LNCaP clone FGC (cell line): ENCODE results near the gene CCDC107.

Experiments
- DNase-seq: peaks from one replicate; pipeline ENCODE4 v3.0.0-alpha.2; 2011; ENCODE audit warnings: low read depth
- H3K4me3 ChIP-seq: 2 replicates; pipeline ENCODE4 v1.5.1; 2011; ENCODE audit warnings: mild to moderate bottlenecking, low read depth, low read length, control low read depth
- TF ChIP-seq, protein P1 (sequence below): IDR thresholded peaks from 2 replicates; pipeline ENCODE4 v1.5.1; 2012; ENCODE audit warnings: mild to moderate bottlenecking; ENCODE audit not compliant: control insufficient read depth, insufficient read depth; ENCODE audit errors: extremely low read depth

CCDC107 gene

DNA sequence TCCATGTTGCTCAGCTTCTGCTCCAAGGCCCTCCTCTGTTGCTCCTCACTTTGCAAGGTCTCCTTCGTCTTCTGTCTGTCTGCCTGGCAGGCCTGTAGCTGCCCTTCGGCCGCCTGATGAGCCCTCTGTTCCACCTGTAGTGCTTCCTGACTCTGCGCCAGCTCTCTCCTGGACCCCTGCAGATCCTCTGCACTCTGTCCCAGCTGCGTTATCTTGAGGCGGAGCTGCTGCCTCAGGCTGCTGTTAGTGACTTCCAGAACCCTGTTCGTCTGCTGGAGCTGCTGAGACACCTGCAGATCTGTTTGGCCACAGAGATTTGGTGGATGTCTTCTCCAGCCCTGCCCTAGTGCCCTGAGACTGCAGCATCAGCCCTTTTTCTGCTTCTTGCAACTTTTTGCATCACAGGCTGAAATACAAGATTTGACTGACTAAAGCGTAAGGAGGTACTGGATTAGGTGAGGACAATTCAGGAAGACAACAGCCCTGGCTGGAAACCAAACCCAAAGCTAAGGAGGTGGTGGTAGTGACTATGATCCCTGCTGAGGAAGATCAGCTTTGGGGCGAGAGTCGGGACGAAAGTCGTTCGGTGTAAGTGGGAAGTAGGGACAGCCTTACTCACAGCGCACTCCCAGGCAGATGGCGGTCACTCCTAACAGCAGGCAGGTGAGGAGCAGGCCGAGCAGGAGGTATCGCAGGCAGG, 42.0 kb upstream of the CCDC107 start:
- DNase-seq, result no peak

DNA sequence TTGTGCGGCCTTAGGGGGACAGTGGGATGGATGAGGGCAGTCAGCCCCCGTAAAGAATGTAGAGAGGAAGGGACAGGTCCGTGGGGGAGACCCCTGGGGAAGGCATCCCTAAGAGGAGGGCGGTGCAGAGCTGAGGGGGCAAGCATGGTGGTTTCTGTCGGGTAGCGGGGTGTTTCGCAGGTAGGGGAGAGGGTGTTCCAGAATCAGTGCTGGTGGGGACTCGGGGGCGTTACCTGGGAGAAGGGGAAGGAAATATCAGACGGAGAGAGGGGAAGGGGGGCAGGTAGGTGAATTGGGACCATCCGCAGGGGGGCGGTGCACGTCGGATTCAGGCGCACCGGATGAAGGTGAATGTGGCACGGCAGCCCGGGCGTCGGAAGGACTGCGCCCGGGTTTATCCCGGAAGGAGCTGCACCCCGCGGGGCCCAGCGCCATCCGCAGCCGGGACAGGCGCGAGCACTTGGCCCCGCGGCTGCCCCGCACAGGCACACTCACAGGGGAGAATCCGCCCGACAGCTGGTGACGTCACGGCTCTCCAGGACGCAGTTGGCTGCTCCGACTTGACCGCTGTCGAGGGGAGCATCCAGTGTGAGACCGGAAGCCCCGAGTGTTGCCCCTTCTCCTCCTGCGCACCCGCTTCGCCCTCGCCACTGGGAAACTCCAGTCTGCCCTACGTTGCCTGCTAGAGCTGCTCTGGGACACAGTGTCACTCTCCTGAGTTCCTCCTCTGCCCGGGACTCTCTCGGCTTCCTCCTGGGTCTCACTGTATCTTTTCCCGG, 41.2 kb upstream of the CCDC107 start:
- TF ChIP-seq, protein P1, sequence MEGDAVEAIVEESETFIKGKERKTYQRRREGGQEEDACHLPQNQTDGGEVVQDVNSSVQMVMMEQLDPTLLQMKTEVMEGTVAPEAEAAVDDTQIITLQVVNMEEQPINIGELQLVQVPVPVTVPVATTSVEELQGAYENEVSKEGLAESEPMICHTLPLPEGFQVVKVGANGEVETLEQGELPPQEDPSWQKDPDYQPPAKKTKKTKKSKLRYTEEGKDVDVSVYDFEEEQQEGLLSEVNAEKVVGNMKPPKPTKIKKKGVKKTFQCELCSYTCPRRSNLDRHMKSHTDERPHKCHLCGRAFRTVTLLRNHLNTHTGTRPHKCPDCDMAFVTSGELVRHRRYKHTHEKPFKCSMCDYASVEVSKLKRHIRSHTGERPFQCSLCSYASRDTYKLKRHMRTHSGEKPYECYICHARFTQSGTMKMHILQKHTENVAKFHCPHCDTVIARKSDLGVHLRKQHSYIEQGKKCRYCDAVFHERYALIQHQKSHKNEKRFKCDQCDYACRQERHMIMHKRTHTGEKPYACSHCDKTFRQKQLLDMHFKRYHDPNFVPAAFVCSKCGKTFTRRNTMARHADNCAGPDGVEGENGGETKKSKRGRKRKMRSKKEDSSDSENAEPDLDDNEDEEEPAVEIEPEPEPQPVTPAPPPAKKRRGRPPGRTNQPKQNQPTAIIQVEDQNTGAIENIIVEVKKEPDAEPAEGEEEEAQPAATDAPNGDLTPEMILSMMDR, result no peak
- no peak overlapping the region for H3K4me3 ChIP-seq
- DNase-seq, result no peak

More for the DNA sequence above, 42.0 kb upstream of the CCDC107 start:
- no peak overlapping the region for H3K4me3 ChIP-seq
- TF ChIP-seq, protein P1, result no peak

GRCh38 chr9:35617548-35617947, 40.5 kb upstream of the CCDC107 start:
- H3K4me3 ChIP-seq, result no peak overlapping the region
- DNase-seq, result no peak
- TF ChIP-seq, protein P1, result no peak

- TF ChIP-seq, protein P1, result no peak
- no peak within 1 kb of the TSS for H3K4me3 ChIP-seq
Observed at GRCh38 chr9:35618325-35618727, 39.8 kb upstream of the CCDC107 start, which contains the start of gene CD72. CD72 (minus strand) TSS chr9:35618413; CDS start chr9:35618303, 110 bp downstream.

DNA sequence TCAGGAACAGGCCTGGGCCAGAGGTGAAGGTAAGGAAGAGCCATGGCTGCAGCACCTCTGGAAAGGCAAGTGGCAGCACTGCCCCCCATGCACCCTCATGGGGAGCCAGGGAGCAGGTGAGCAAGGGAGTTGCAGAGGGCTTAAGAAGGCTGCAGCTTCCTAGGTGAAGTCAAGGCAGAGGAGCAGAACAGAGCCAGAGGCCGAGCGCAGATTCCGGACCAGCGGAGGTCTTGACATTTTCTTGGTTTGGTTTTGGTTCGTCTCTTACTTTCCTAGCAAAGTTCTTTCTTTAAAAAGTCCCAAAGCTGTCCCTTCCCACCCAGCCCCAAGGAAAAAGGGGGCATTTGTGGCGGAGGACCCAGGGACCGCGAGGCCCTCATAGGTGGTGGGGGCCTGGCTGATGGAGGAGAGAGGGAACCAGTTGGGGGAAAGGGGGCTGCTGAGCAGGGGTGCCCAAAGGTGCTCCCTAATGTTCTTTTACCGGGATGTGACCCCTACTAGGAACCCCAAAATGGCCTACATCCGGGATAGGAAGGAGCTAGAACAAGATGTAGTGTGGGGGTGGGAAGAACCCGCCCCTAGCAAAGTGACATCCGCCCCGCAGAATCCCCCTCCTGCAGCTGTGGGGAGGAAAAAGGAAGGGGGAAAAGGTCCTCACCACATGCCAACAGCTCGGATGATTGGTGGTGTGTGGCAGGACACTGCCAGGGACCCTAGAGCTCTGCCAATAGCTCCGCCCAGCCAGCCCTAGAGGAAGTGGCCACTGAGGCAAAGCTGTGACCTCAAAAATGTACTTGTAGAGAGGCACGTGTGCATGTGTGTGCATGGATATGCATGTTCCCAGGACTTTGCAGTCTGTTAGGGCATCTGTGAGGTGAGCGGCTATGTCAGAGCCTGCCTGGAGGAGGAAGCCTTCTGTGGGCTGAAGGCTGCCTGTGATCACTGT, 39.0 kb upstream of the CCDC107 start:
- H3K4me3 ChIP-seq, result no peak overlapping the region
- no peak for DNase-seq
- TF ChIP-seq, protein P1, result no peak

More at GRCh38 chr9:35618325-35618727, 39.8 kb upstream of the CCDC107 start, which contains the start of gene CD72:
- no peak for DNase-seq

GRCh38 chr9:35619800-35620158, 38.3 kb upstream of the CCDC107 start:
- no peak overlapping the region for H3K4me3 ChIP-seq

More at GRCh38 chr9:35619800-35620158, 38.3 kb upstream of the CCDC107 start:
- TF ChIP-seq, protein P1, result no peak
- no peak for DNase-seq
